ENCODE results near the gene CLDN5. TPM values are rescaled to one million over a fixed set of nuclear protein-coding genes. Genes with fewer than 3 reads are reported as not detected.

Gene CLDN5
- total and polyA plus RNA-seq, 4 donors: 157 to 548 (median 364) TPM

DNA sequence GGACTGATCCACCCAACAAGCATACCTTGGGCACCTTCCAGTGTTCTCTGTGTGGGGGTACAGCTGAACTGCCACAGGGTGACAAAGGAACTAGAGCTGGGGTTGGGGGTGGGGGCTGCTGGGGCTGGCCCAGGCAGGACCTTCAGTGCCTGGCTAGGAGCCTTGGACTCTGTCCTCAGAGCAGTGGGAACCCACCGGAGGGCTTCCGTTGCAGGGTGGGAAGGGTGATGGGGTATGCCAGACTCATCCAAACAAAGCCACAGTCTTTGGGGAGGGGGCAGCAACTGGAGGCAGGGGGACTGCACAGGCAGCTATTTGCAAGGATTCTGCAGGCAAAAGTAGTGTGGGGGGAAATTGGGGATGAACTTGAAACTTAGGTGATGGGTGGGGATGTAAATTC, 35.7 kb upstream of the CLDN5 start:
- TF ChIP-seq, protein P1, sequence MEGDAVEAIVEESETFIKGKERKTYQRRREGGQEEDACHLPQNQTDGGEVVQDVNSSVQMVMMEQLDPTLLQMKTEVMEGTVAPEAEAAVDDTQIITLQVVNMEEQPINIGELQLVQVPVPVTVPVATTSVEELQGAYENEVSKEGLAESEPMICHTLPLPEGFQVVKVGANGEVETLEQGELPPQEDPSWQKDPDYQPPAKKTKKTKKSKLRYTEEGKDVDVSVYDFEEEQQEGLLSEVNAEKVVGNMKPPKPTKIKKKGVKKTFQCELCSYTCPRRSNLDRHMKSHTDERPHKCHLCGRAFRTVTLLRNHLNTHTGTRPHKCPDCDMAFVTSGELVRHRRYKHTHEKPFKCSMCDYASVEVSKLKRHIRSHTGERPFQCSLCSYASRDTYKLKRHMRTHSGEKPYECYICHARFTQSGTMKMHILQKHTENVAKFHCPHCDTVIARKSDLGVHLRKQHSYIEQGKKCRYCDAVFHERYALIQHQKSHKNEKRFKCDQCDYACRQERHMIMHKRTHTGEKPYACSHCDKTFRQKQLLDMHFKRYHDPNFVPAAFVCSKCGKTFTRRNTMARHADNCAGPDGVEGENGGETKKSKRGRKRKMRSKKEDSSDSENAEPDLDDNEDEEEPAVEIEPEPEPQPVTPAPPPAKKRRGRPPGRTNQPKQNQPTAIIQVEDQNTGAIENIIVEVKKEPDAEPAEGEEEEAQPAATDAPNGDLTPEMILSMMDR (IDR thresholded peaks at IDR 0.05; ENCODE audit: control extremely low read depth, extremely low read depth): no peak

DNA sequence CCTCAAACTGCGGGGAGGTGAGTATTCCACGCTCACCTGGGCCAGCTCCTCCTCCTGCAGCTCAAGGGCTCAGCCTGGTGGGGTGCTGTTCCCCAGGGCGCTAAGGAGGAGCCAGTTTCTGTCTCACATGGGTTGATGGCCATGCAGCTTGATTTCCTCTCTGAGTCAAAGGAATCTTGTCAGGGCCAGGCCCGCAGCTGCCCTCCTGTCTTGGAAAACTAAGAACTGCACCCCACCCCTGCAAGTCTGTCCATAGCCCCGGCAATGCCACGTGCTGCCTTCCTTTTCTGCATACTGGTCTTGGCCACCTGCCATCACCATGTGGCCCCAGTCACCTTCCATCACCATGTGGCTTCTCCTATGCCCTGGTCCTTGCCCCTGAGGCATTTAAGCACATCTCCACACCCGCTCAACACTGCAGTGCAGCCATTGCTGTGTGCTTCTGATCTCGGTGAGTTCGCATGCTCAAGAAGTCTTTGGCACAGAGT, 35.2 kb upstream of the CLDN5 start:
- ATAC-seq (ENCODE audit: insufficient read depth, low FRiP score) (no peak), DNase-seq (no peak)
- H3K27me3 ChIP-seq (ENCODE audit: control insufficient read depth in 3 of 3, insufficient read depth in 3 of 3, low read length in 2 of 3): no peaks in the 10 kb centered on the region
- H3K4me3 ChIP-seq: no peak overlapping the region
- H3K27ac ChIP-seq (ENCODE audit: low read depth in 1 of 2, low read length in 1 of 2): no peak overlapping the region
- WGBS, 2 donors: 81 to 82% methylated on average over 9 of the region's 9 CpGs
- H3K9me3 ChIP-seq (ENCODE audit: control insufficient read depth in 4 of 4, insufficient read depth in 3 of 4, low read length in 3 of 4): no peaks in the 10 kb centered on the region
- TF ChIP-seq, protein P1 (IDR thresholded peaks at IDR 0.05; ENCODE audit: control extremely low read depth, extremely low read depth): no peak
- H3K9ac ChIP-seq (ENCODE audit: insufficient read depth in 1 of 2, low read length in 2 of 2): no peak overlapping the region
- no peaks in the 10 kb centered on the region for H3K36me3 ChIP-seq (ENCODE audit: control insufficient read depth in 4 of 4, insufficient read depth in 4 of 4, low read length in 4 of 4)
- H3K4me1 ChIP-seq (ENCODE audit: control insufficient read depth in 5 of 5, insufficient read depth in 5 of 5, low read length in 5 of 5): peaks cover 0 to 9% (median 0%) of the 10 kb centered on the region in 5 donors

More for the DNA sequence above, 35.7 kb upstream of the CLDN5 start:
- WGBS, 2 donors: 97 to 99% methylated on average over 2 of the region's 2 CpGs
- Histone ChIP-seq H3K4me1 (ENCODE audit: control insufficient read depth in 5 of 5, insufficient read depth in 5 of 5, low read length in 5 of 5) (peaks cover 0 to 6% (median 0%) of the 10 kb centered on the region in 5 donors), H3K9me3 (ENCODE audit: control insufficient read depth in 4 of 4, insufficient read depth in 3 of 4, low read length in 3 of 4) (peaks cover 0 to 1% (median 0%) of the 10 kb centered on the region in 4 donors), H3K27me3 (ENCODE audit: control insufficient read depth in 3 of 3, insufficient read depth in 3 of 3, low read length in 2 of 3) (no peaks in the 10 kb centered on the region), H3K36me3 (ENCODE audit: control insufficient read depth in 4 of 4, insufficient read depth in 4 of 4, low read length in 4 of 4) (no peaks in the 10 kb centered on the region), H3K27ac (ENCODE audit: low read depth in 1 of 2, low read length in 1 of 2) (no peak overlapping the region), H3K9ac (ENCODE audit: insufficient read depth in 1 of 2, low read length in 2 of 2) (no peak overlapping the region), H3K4me3 (no peak overlapping the region)
- DNase-seq (no peak), ATAC-seq (ENCODE audit: insufficient read depth, low FRiP score) (no peak)

DNA sequence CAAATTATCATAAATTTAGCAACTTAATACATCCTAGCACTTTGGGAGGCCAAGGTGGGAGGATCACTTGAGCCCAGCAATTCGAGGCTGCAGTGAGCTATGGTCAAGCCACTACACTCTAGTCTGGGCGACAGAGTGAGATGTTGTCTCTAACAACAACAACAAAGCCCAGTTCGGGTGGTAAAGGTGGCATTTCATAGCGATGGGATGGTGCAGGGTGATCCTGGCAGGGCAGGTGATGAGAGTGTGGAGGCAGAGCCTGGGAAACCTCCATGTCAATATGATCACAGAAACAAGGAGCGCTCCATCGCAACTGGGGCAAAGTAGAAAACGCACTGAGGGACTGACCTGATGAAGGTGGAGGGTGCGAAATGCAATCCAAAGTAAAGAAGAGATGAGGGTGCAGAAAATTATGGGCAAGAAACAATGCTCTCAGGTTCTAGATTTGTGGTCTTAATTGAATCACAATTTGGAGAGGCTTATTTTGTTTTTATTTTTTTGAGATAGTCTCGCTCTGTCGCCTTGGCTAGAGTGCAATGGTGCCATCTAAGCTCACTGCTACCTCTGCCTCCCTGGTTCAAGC, 32.8 kb upstream of the CLDN5 start:
- Histone ChIP-seq H3K27me3 (ENCODE audit: control insufficient read depth in 3 of 3, insufficient read depth in 3 of 3, low read length in 2 of 3) (no peaks in the 10 kb centered on the region), H3K27ac (ENCODE audit: low read depth in 1 of 2, low read length in 1 of 2) (no peak overlapping the region), H3K4me3 (no peak overlapping the region), H3K9ac (ENCODE audit: insufficient read depth in 1 of 2, low read length in 2 of 2) (no peak overlapping the region), H3K4me1 (ENCODE audit: control insufficient read depth in 5 of 5, insufficient read depth in 5 of 5, low read length in 5 of 5) (peaks cover 0 to 9% (median 0%) of the 10 kb centered on the region in 5 donors), H3K9me3 (ENCODE audit: control insufficient read depth in 4 of 4, insufficient read depth in 3 of 4, low read length in 3 of 4) (peaks cover 0 to 5% (median 0%) of the 10 kb centered on the region in 4 donors), H3K36me3 (ENCODE audit: control insufficient read depth in 4 of 4, insufficient read depth in 4 of 4, low read length in 4 of 4) (no peaks in the 10 kb centered on the region)
- WGBS, 2 donors: 94 to 96% methylated on average over 10 of the region's 10 CpGs
- ATAC-seq (ENCODE audit: insufficient read depth, low FRiP score) (no peak), DNase-seq (no peak)
- TF ChIP-seq, protein P1 (IDR thresholded peaks at IDR 0.05; ENCODE audit: control extremely low read depth, extremely low read depth): no peak
